SK-N-SH (cell line): ENCODE results near the gene NDN. TPM values are rescaled to one million over a fixed set of nuclear protein-coding genes. Genes with fewer than 3 reads are reported as not detected.
"Not testable (repeated sequence)": the region's sequence is repeated elsewhere in the genome, so short reads cannot be mapped to it uniquely, and the experiment has no call there.

ENCODE experiments used
- CTCF ChIA-PET: fragments of 300-600, 350-600 bp; formaldehyde crosslinking; extraction: SDS; loops from one replicate; lab custom pipeline; 2021; lab: Yijun Ruan, JAX
- POLR2A ChIA-PET: fragments of 350-600 bp; sonication (Branson Sonifier 250); formaldehyde crosslinking; extraction: SDS; loops from one replicate; lab custom pipeline; 2020; ENCODE audit warnings: antibody characterized with exemption, inconsistent platforms; lab: Yijun Ruan, JAX
- DNase-seq: peaks from one replicate; pipeline ENCODE4 v3.0.0; 2012
- H2AFZ ChIP-seq: fragments of 200-600 bp; sonication (generic); 2 replicates; pipeline ENCODE4 v1.8.1; 2016; ENCODE audit warnings: antibody characterized with exemption, mild to moderate bottlenecking, low read depth
- H3F3A ChIP-seq: fragments of 200-600 bp; sonication (generic); replicated peaks from 2 replicates; pipeline ENCODE3; 2016; ENCODE audit warnings: antibody characterized with exemption, mild to moderate bottlenecking; ENCODE audit not compliant: insufficient read depth
- H3K27ac ChIP-seq, 2 experiments: fragments of 200-500 bp in 1 of 2; fragments of 200-600 bp in 1 of 2; sonication (Bioruptor generic) in 1 of 2; sonication (generic), shearing (Covaris generic) in 1 of 2; 2 replicates each; pipeline versions ENCODE4 v1.5.1 to v1.6.1; 2014 to 2016; ENCODE audit warnings: low read depth in 2 of 2, inconsistent platforms in 1 of 2, low read length in 1 of 2, mild to moderate bottlenecking in 1 of 2, mixed read lengths in 1 of 2
- H3K27me3 ChIP-seq: fragments of 200-600 bp; sonication (generic), shearing (Covaris generic); 2 replicates; pipeline ENCODE4 v1.6.1; 2016; ENCODE audit warnings: mixed run types; ENCODE audit not compliant: insufficient read depth
- H3K36me3 ChIP-seq, 2 experiments: fragments of 200-500 bp in 1 of 2; fragments of 200-600 bp in 1 of 2; sonication (Bioruptor generic) in 1 of 2; sonication (generic) in 1 of 2; replicated peaks in 1 of 2; 2 replicates each; pipeline versions ENCODE3 to v1.5.1; 2014 to 2016; ENCODE audit warnings: low read length in 1 of 2, mild to moderate bottlenecking in 1 of 2; ENCODE audit not compliant: insufficient read depth in 2 of 2, control insufficient read depth in 1 of 2
- H3K4me1 ChIP-seq, 2 experiments: fragments of 200-500 bp in 1 of 2; fragments of 200-600 bp in 1 of 2; sonication (Bioruptor generic) in 1 of 2; sonication (generic), shearing (Covaris generic) in 1 of 2; 2 replicates each; pipeline versions ENCODE4 v1.5.1 to v1.6.1; 2014 to 2016; ENCODE audit warnings: low read depth in 1 of 2, low read length in 1 of 2, mixed run types in 1 of 2; ENCODE audit not compliant: insufficient read depth in 2 of 2, control insufficient read depth in 1 of 2
- H3K4me2 ChIP-seq: fragments of 200-600 bp; sonication (generic), shearing (Covaris generic); 2 replicates; pipeline ENCODE4 v1.6.1; 2017; ENCODE audit warnings: mixed run types
- H3K4me3 ChIP-seq, 2 experiments: fragments of 200-500 bp in 1 of 2; fragments of 200-600 bp in 1 of 2; sonication (Bioruptor generic) in 1 of 2; sonication (generic), shearing (Covaris generic) in 1 of 2; 2 replicates each; pipeline versions ENCODE4 v1.5.1 to v1.8.1; 2014 to 2016; ENCODE audit warnings: low read depth in 2 of 2, inconsistent platforms in 1 of 2, low read length in 1 of 2, mild to moderate bottlenecking in 1 of 2, mixed read lengths in 1 of 2, moderate library complexity in 1 of 2
- H3K79me2 ChIP-seq: fragments of 200-600 bp; sonication (generic); 2 replicates; pipeline ENCODE4 v1.8.1; 2017; ENCODE audit warnings: mild to moderate bottlenecking; ENCODE audit not compliant: insufficient read depth
- H3K9ac ChIP-seq: fragments of 200-600 bp; sonication (generic); 2 replicates; pipeline ENCODE4 v1.6.1; 2017; ENCODE audit warnings: mixed run types
- H3K9me2 ChIP-seq: fragments of 200-600 bp; sonication (generic); 2 replicates; pipeline ENCODE4 v1.6.1; 2017; ENCODE audit warnings: mixed run types
- H3K9me3 ChIP-seq: fragments of 200-600 bp; sonication (generic); 2 replicates; pipeline ENCODE4 v1.6.1; 2017; ENCODE audit warnings: mixed run types, mild to moderate bottlenecking, moderate library complexity
- H4K20me1 ChIP-seq: fragments of 200-600 bp; sonication (generic); 2 replicates; pipeline ENCODE4 v1.6.1; 2017; ENCODE audit warnings: mild to moderate bottlenecking, mixed run types; ENCODE audit not compliant: insufficient read depth
- CHD2 ChIP-seq: fragments of 150-350 bp; IDR thresholded peaks from 2 replicates; pipeline ENCODE4 v1.6.1; 2018; ENCODE audit warnings: low read length; ENCODE audit not compliant: partially characterized antibody
- GATA2 ChIP-seq: sonication (generic); formaldehyde crosslinking; IDR thresholded peaks from 2 replicates; pipeline ENCODE4 v1.5.0; 2020; ENCODE audit warnings: mild to moderate bottlenecking, missing genetic modification reagents
- POLR2AphosphoS5 ChIP-seq: IDR thresholded peaks from 2 replicates; pipeline ENCODE4 v1.6.1; 2012; ENCODE audit warnings: low read depth, low read length
- RXRA ChIP-seq: IDR thresholded peaks from 2 replicates; pipeline ENCODE4 v1.4.0; 2012; ENCODE audit warnings: low read depth, mild to moderate bottlenecking, borderline replicate concordance
- SIN3A ChIP-seq: IDR thresholded peaks from 2 replicates; pipeline ENCODE4 v1.6.1; 2012; ENCODE audit warnings: low read depth, mild to moderate bottlenecking, low read length, moderate library complexity, borderline replicate concordance
- SMC3 ChIP-seq: IDR thresholded peaks from 2 replicates; pipeline ENCODE4 v1.6.1; 2012; ENCODE audit warnings: low read depth, low read length, improper control_type of control experiment
- TAF1 ChIP-seq: IDR thresholded peaks from 2 replicates; pipeline ENCODE4 v1.6.1; 2012; ENCODE audit warnings: low read depth, mild to moderate bottlenecking, low read length, moderate library complexity, borderline replicate concordance
- USF1 ChIP-seq: IDR thresholded peaks from 2 replicates; pipeline ENCODE4 v1.4.0; 2012; ENCODE audit warnings: low read depth, borderline replicate concordance
- WGBS: methylation state at CpG from one replicate; pipeline ENCODE4 v1.1.6; 2017; ENCODE audit warnings: low lambda C conversion rate; 5-methylcytosine and 5-hydroxymethylcytosine counted together
- polyA plus RNA-seq, 3 experiments: library from polyadenylated mRNA; depleted of rRNA; stranded (reverse); fragments of >200 nt; gene quantifications; 2 replicates each; pipeline ENCODE4 v1.2.3, GENCODE V29; 2012

Gene NDN
- polyA plus RNA-seq, 1 of the 3 experiments (the other 2 are of a cell fraction): 31.6 TPM

GRCh38 chr15:23736033-23736673, 49.0 kb upstream of the NDN start (continued):
- TF ChIP-seq SIN3A (no peak), RXRA (no peak), SMC3 (no peak), CHD2 (no peak), POLR2AphosphoS5 (no peak), GATA2 (CRISPR knock-in tag) (no peak)

GRCh38 chr15:23734862-23735261, 47.8 kb upstream of the NDN start:
- DNase-seq: no peak
- POLR2A ChIA-PET: no interaction called here

DNA sequence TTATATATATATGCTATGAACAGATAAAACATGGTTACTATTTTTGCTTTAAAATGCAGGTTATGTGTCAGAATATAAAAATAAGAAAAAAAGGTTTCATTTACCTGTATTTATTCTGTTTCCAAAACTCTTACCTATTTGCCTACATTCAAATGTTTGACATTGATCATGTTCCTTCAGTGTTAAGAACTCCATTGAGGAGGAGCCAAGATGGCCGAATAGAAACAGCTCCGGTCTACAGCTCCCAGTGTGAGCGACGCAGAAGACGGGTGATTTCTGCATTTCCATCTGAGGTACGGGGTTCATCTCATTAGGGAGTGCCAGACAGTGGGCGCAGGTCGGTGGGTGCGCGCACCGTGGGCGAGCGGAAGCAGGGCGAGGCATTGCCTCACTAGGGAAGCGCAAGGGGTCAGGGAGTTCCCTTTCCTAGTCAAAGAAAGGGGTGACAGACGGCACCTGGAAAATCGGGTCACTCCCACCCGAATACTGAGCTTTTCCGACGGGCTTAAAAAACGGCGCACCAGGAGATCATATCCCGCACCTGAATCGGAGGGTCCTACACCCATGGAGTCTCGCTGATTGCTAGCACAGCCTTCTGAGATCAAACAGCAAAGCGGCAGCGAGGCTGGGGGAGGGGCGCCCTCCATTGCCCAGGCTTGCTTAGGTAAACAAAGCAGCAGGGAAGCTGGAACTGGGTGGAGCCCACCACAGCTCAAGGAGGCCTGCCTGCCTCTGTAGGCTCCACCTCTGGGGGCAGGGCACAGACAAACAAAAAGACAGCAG, 27.0 kb upstream of the NDN start:
- H2AFZ ChIP-seq, H3K4me2 ChIP-seq, H3K9me3 ChIP-seq, H3K27me3 ChIP-seq, H4K20me1 ChIP-seq, H3F3A ChIP-seq, H3K9ac ChIP-seq, CTCF ChIA-PET, H3K4me1 ChIP-seq, POLR2A ChIA-PET, H3K79me2 ChIP-seq, DNase-seq, H3K9me2 ChIP-seq, H3K27ac ChIP-seq, H3K36me3 ChIP-seq, H3K4me3 ChIP-seq: not testable (repeated sequence)
- WGBS: 31% methylated on average over 20 of the region's 28 CpGs

More at GRCh38 chr15:23734862-23735261, 47.8 kb upstream of the NDN start:
- Histone ChIP-seq H3K9me2 (no peaks in the 10 kb centered on the region), H3K79me2 (no peaks in the 10 kb centered on the region), H3K4me3 (no peak overlapping the region), H3K36me3 (no peaks in the 10 kb centered on the region), H3K4me1 (no peaks in the 10 kb centered on the region), H2AFZ (no peak overlapping the region), H4K20me1 (no peaks in the 10 kb centered on the region), H3K27ac (no peak overlapping the region), H3K9me3 (no peaks in the 10 kb centered on the region; the same call in 1 of the 2 replicates), H3K4me2 (no peak overlapping the region), H3F3A (no peaks in the 10 kb centered on the region), H3K27me3 (no peaks in the 10 kb centered on the region), H3K9ac (no peak overlapping the region)
- WGBS: 4% methylated on average over 4 of the region's 4 CpGs
- no peak for TF ChIP-seq USF1
- TF ChIP-seq TAF1: no peak
- CTCF ChIA-PET: no interaction called here
